Measurements from ENCODE around the gene CDH4. TPM values are rescaled to one million over a fixed set of nuclear protein-coding genes. Genes with fewer than 3 reads are reported as not detected.

The CDH4 gene
- total and polyA plus RNA-seq, 9 donors: 0.12 to 4.4 (median 0.36) TPM

- no peaks in the 10 kb centered on the region for H3K9me3 ChIP-seq
- no peak overlapping the region for H3K27ac ChIP-seq
- 40 to 63% (median 53%) methylated on average over 13 of the region's 13 CpGs for WGBS, 3 donors
- H3K4me3 ChIP-seq: no peak overlapping the region
- DNase-seq: no peak
- intact Hi-C loops (cut with DNase I): no loop called here
- no peaks in the 10 kb centered on the region for H3K36me3 ChIP-seq
- no peaks in the 10 kb centered on the region for H3K4me1 ChIP-seq (ENCODE audit: insufficient read depth)
- no peaks in the 10 kb centered on the region for H3K27me3 ChIP-seq
- TF ChIP-seq EP300 (IDR thresholded peaks at IDR 0.05) (no peak), CTCF (IDR thresholded peaks at IDR 0.05) (no peak), POLR2A (IDR thresholded peaks at IDR 0.05) (no peak)
Observed at GRCh38 chr20:61311656-61312387, 59.8 kb downstream of the CDH4 start.

- TF ChIP-seq EP300 (IDR thresholded peaks at IDR 0.05): no peak
- TF ChIP-seq POLR2A (IDR thresholded peaks at IDR 0.05): no peak
- TF ChIP-seq CTCF (IDR thresholded peaks at IDR 0.05): no peak
- no peak for DNase-seq
- intact Hi-C loops (cut with DNase I): no loop called here
- H3K4me3 ChIP-seq: no peak overlapping the region
- H3K27ac ChIP-seq: no peak overlapping the region
- H3K27me3 ChIP-seq: no peaks in the 10 kb centered on the region
- H3K36me3 ChIP-seq: no peaks in the 10 kb centered on the region
- 58 to 62% (median 62%) methylated on average over 13 of the region's 13 CpGs for WGBS, 3 donors
- H3K9me3 ChIP-seq: no peaks in the 10 kb centered on the region
- H3K4me1 ChIP-seq (ENCODE audit: insufficient read depth): no peaks in the 10 kb centered on the region
Observed at GRCh38 chr20:61312925-61313324, 60.9 kb downstream of the CDH4 start.

- TF ChIP-seq CTCF (IDR thresholded peaks at IDR 0.05) (no peak), POLR2A (IDR thresholded peaks at IDR 0.05) (no peak), EP300 (IDR thresholded peaks at IDR 0.05) (no peak)
- Histone ChIP-seq H3K27me3 (no peaks in the 10 kb centered on the region), H3K4me3 (no peak overlapping the region), H3K4me1 (ENCODE audit: insufficient read depth) (no peaks in the 10 kb centered on the region), H3K9me3 (no peaks in the 10 kb centered on the region), H3K36me3 (no peaks in the 10 kb centered on the region), H3K27ac (no peak overlapping the region)
- intact Hi-C loops (cut with DNase I): no loop called here
- DNase-seq: no peak
- WGBS, 3 donors: 84% methylated on average over 11 of the region's 11 CpGs
Observed at GRCh38 chr20:61313396-61313795, 61.3 kb downstream of the CDH4 start.

GRCh38 chr20:61314326-61315010 is 62.4 kb downstream of the CDH4 start:
- Histone ChIP-seq H3K4me3 (no peak overlapping the region), H3K4me1 (ENCODE audit: insufficient read depth) (no peaks in the 10 kb centered on the region), H3K36me3 (no peaks in the 10 kb centered on the region), H3K27ac (no peak overlapping the region), H3K27me3 (no peaks in the 10 kb centered on the region), H3K9me3 (no peaks in the 10 kb centered on the region)
- TF ChIP-seq POLR2A (IDR thresholded peaks at IDR 0.05) (no peak), CTCF (IDR thresholded peaks at IDR 0.05) (no peak), EP300 (IDR thresholded peaks at IDR 0.05) (no peak)
- 64 to 72% (median 68%) methylated on average over 17 of the region's 17 CpGs for WGBS, 3 donors
- intact Hi-C loops (cut with DNase I): no loop called here
- DNase-seq: no peak

Measured in ovary (tissue), 9 donors.